Right lobe of liver (tissue), 4 donors: ENCODE measurements around the gene RAD54L.
"Not testable (repeated sequence)": the region's sequence is repeated elsewhere in the genome, so short reads cannot be mapped to it uniquely, and the experiment has no call there.

ENCODE experiments used
- POLR2A ChIP-seq: fragments of 450-650 bp; IDR thresholded peaks from one replicate; pipeline ENCODE4 v1.6.1; 2017; ENCODE audit warnings: antibody characterized with exemption, mild to moderate bottlenecking
- TF ChIP-seq, protein P1 (sequence below), 4 donors: fragments of 200-600 bp in 3 of 4; fragments of 450-650 bp in 1 of 4; IDR thresholded peaks; one replicate each; pipeline versions ENCODE4 v1.5.1 to v1.8.0; 2016 to 2022; ENCODE audit warnings: antibody characterized with exemption in 4 of 4, mild to moderate bottlenecking in 2 of 4
- donor health status: DM: no; HTN: no; CAD: no.
- donor health status: DM: no; HTN: no; CAD: no.
- donor health status: DM: no; HTN: yes; CAD: no.

DNA sequence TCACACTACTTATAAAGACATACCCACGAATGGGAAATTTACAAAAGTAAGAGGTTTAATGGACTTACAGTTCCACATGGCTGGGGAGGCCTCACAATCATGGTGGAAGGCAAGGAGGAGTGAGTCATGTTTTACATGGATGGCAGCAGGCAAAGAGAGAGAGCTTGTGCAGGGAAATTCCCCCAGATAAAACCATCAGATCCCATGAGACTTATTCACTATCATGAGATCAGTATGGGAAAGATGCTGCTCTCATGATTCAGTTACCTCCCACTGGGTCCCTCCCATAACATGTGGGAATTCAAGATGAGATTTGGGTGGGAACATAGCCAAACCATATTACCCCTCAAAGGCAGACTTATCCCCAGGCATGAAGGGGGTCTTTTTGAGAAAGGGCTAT lies 8.7 kb upstream of the RAD54L start:
- TF ChIP-seq, protein P1, sequence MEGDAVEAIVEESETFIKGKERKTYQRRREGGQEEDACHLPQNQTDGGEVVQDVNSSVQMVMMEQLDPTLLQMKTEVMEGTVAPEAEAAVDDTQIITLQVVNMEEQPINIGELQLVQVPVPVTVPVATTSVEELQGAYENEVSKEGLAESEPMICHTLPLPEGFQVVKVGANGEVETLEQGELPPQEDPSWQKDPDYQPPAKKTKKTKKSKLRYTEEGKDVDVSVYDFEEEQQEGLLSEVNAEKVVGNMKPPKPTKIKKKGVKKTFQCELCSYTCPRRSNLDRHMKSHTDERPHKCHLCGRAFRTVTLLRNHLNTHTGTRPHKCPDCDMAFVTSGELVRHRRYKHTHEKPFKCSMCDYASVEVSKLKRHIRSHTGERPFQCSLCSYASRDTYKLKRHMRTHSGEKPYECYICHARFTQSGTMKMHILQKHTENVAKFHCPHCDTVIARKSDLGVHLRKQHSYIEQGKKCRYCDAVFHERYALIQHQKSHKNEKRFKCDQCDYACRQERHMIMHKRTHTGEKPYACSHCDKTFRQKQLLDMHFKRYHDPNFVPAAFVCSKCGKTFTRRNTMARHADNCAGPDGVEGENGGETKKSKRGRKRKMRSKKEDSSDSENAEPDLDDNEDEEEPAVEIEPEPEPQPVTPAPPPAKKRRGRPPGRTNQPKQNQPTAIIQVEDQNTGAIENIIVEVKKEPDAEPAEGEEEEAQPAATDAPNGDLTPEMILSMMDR (IDR thresholded peaks at IDR 0.05) = not testable (repeated sequence)
- TF ChIP-seq POLR2A = not testable (repeated sequence)
